HG03378 (cell line): Measurements from ENCODE around the gene PKHD1.

Experiments
- ATAC-seq: cut with Tn5 transposase; IDR thresholded peaks from one replicate; pipeline ENCODE4 v1.9.1; 2021; ENCODE audit warnings: mild to moderate bottlenecking, moderate library complexity; ENCODE audit not compliant: unreplicated experiment

The PKHD1 gene

DNA sequence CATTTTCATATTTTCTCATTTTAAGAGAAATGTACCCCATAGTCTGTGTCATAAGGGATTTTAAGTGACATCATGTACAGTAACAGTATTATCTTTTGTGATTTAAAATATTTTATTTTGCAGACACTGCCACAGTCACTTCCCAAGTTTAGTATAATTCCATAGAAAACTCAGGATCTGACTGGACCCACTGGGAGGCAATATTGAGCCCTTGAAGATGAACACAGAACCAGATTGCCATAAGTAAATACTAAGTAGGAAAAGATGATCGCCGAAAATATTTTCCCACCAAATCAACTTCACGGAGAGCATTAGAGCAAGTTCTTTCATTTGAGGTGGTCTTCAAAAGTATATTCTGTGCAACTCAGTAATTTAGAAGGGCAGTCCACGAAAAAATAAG lies 17.6 kb upstream of the PKHD1 start:
- ATAC-seq: no peak

DNA sequence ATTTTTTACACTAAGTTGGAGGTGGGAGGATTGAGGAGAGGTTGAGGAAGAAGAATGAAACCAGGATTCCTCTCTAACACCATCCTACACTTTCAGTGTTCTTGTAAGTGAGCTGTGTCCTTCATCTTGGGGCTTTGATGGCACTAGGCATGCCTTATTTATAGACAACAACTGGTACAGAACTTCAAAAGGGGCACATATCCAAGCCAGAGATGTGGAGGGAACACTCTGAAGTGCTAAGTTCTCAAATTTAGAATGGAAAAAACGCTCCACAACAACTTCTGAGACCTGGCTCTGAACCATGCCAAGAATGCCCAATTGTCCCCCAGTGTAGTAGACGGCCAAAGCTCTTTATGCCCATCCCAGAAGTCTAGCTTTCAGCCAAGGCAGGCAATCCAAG lies 16.2 kb upstream of the PKHD1 start:
- no peak for ATAC-seq

DNA sequence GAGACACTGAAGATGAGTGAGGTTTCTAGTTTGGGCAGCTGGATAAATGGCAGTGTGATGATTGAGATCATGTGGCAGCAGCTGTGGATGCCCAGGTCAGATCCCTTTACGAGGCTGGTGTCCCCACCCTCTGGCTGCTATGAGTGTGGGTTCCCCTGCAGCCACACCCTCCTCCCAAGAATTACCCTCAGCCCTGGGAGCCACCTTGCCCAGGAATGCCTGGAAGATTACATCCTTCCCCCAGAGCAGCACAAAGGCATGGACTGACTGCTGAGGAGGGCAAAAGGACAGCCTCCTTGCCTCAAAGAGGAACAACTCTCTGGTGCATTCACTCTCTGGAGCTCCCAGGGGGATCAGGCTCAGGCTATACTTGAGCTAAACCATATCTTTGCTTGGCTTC lies 15.0 kb upstream of the PKHD1 start:
- ATAC-seq: no peak

DNA sequence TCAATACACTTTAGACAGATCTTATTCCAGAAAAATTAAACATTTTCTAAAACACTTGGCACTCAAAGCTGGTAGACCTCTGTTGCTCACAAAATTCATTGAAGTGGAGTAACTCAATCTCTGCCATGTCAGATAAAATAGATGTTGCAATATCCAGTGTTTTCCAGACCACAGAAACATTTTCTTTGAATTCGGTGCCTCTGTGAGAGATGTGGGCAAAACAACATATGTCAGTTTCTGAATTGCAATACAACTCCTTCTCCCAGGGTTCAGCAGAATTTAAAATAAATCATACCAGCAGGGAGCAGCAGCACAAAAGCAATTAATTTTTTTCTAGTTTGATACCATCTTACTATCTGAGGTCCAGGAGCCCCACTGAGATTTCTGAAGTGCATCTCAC lies 11.3 kb upstream of the PKHD1 start:
- no peak for ATAC-seq

DNA sequence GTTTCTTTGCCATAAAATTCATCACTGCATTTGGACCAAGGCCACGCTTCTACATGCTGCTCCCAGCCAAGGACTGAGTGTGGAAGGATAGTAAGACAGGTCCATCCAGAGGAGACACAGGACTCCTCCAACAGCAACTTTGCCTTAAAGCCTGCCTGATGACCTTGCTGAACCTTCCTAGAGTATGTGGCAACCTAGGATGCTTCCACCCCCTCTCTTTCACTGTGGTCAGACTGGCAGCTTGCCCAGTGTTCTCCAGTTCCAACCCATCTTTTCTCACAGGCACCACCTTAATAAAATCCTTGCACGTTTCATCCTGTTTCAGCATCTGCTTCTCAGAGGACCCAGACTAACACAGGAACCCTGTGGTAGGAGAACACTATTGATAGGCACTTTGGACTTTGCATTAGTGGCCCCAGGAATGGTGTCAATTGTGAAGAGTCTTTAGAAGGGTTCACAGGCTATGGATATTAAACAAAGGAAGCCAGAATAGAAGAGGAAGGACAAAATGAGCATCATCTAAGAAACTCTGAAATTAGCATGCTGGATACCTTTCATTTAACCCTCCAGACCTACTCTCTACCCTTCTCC lies 2.4 kb upstream of the PKHD1 start:
- no peak for ATAC-seq

DNA sequence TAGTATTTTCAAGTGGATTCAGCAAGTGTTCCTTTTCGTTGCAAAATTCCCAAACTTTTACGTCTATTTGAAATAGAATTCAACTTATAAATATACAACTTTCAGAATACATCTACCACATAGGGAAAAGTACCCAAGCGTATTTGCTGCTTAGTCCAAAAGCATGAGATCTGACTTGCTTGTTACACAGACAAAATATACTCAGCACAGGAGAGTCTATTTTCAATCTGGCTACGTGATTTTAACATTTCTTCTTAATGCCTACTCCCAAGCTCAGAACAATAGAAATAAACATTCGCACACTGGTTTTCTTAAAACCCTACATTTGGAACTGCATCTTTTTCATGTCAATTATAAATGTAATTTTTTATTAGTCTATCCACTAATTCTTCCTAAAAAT lies 672 bp downstream of the PKHD1 start:
- no peak for ATAC-seq

DNA sequence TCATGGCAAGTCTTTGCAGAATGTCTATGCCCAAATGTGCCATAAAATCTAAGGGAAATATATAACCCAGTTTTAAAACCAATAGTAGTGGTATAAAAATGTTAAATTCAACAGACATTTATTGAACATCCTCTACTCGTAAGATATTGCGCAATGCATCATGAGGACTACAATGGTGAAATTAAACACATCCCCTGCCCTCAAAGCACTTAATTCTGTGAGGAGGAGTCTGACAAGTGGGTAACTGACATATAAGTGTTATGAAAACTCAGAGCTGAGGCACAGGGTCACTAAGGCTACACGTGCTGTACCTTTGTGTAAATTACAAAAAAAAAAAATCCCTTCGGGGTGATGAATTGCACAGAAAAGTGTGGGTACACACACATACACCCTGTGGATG lies 6.2 kb downstream of the PKHD1 start:
- no peak for ATAC-seq

DNA sequence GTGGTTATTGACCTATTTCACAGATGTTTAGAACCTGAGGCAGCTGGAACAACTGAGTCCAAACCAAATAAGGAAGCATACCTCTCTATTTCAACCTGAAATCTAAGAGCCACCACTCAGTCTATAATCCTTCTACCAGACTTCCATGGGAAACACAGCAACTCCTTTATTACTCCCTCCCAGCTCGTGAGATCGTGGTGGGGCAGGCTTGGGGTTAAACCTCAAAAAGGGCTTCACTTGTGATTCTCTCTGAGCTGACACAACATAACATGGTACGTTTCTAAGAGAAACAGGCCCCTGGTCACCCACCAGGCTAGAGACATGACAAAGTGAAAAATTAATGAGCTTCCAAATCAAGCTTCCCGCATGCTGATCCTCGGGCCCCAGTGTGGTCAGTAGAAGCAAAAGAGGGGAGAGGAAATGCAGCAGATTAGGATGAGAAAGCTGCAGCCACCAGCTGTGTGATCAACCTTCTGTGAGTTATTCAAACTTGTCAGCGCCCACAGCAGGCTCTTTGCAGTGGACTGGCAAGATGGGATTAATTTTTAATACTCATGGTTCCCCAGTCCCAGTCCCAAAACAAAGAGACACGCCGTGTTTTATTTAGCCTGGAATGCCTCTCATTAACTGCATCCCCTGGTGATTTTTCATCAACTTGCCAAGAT lies 9.3 kb downstream of the PKHD1 start:
- ATAC-seq: no peak

DNA sequence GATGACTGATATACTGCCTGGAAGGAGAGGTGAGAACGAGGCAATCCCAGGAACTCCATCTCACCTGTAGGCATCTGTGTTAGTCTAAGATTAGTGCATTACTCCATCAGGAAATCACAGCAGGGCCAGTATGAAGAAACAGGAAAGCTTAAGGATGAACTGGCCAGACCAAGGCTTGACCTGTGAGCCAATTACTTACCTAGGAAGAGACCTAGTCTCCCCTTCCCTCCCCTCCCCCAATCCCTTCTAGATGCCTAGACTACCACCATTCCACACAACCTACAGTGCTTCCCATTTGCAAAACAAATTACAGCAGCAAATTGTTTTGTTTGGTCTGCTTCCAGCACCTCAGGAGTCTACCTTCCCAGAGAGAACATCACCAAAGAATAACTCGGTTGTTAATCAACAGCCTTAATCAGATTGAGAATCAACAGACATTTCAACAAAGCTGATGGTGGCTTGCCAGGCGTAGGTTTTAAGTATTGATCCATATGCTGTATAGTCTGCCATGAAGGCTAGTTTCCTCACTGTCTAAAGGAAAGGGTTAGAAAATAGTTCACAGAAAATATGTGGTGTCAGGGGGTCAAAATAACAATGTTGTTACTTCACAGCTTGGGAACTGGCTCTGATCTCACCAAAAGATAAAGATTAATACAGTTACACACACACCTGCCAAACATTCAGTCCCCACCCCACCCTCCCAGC lies 10.1 kb downstream of the PKHD1 start:
- no peak for ATAC-seq

DNA sequence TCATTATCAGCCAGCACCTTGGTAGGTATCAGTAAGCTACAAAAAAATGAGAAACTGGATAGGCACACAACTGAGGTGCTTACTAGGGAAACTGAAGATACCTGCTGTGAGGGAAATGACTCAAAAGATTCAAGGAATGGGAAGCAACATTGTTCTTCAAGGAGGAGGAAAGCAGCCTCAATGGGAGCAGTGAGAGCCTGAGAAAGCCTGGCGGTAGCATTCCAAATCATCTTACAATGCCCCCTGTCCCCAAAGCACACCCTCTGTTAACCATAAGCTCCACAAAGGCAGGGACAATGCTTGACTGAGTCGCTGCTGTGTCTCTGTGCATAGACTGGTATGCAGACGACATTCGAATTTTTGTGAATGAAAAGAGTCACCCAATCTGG lies 10.6 kb downstream of the PKHD1 start:
- no peak for ATAC-seq

DNA sequence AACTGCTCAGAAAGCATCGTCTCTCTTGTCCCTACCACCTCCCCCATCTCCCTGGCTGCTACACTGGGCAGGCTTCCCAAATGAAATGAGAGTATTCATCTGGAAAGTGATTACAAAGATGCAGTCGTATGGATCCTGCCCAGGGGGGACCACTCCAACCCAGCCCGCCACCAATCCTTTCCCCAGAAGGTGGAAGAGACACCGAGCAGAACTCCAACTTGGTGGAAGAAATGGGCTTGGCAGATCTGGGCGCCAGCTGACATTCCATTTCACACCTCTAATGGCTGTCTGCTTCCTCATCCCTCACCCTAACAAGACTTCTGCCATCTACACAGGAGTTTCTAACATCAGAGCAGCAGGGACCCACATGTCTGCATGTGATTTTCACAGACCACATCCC lies 12.7 kb downstream of the PKHD1 start:
- ATAC-seq: no peak

DNA sequence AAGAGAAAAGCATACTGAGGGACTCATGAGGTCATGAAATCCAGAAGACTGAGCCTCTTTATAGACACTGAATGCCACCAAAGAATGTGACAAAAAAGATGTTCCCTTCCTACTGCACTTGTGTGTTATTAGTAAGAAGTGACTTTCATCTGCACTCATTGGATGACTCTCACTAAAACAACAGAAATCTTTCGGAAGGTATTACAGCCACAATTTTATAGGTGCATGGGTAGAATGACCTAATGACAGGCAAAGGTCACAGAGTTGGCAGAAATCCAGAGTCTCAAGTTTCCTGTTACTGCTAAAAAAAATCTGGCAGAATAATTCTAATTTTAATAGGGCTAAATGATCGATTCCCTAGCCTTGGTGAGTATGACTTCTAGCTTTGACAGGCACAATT lies 13.3 kb downstream of the PKHD1 start:
- ATAC-seq: no peak

DNA sequence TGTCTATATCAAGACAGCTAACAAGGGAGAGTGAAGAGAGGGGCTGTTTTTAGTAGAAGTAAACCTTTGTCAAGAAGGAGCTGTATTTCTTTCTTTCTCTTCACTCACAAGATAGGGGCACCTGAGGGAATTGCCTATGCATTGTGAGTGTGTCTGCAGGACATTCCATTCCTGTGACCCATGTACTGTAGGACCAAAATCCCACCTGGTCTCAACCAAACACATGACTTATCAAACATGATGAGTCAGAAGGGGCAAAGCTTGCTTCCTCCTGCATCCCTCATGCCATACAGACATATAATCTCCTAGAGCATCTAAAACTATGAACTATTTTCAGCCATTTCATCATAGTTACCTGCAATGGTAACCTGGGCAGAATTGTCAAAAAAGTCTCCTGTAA lies 21.8 kb downstream of the PKHD1 start:
- no peak for ATAC-seq

DNA sequence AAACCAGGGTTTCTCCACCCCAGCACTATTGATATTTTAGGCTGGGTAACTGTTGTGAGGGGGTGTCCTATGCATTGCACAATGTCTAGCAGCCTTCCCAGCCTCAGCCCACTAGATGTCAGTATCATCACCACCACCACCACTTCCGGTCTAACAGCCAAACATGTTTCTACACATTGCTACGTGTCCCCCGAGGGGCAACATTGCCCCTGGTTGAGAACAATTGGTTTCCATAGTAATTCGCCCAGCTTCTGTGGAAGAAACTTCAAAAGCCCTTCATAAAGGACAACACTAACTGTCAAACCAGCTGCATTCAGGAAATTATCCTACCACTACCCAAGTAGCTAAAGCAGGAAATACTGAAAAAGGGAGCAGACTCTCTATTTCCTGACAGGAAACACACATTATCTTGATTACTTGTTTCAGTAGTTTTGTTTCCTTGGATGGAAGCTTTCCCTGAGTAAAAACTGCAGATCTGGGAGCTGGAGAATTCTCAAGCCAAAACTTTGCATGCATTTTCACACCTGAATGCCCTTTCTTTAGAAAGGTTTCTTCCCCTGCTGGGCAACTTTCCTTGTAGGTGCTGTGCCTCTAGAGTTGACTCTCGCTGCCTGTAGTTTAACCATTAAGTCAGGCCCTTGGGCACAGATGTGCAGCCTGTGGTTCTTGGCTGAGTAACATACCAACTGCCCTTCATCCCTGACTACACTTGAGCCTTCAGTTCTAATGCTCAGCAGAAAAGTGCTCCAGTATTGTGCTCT lies 23.6 kb downstream of the PKHD1 start:
- ATAC-seq: peak; percentile 98

DNA sequence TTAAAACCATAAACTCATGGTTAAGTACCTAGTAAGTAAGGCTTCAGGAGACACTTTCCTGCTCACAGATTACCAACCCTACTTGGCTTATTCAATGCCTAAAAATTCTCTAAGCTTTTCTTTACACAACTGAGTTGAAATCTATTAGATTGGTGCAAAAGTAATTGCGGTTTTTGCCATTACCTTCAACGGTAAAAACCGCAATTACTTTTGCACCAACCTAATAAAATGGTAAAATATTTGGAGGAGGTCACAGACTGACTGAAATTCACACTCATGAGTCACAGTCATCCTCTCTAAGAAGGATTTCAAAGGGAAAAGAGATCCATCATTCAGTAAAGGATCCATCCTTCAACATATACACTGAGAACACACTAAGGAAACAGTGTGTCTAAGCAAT lies 25.9 kb downstream of the PKHD1 start:
- ATAC-seq: no peak

DNA sequence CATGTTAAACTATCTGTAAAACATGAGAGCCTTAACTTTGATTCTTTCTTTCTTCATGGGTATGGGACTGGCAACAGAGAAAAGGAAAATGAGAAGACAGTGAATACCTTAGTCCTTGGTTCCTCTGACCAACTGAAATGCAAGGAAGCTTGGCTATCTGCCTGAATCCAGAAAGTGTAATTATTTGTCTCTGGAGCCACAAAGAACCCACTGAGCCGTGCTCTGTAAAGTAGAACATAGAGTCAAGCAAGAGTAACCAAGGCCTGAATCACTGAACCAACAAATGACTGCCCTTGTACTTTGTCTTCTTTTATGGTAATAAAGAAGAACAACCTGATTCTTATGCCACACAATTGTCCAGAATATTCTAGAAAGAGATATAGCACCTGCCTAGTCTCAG lies 27.6 kb downstream of the PKHD1 start:
- no peak for ATAC-seq

DNA sequence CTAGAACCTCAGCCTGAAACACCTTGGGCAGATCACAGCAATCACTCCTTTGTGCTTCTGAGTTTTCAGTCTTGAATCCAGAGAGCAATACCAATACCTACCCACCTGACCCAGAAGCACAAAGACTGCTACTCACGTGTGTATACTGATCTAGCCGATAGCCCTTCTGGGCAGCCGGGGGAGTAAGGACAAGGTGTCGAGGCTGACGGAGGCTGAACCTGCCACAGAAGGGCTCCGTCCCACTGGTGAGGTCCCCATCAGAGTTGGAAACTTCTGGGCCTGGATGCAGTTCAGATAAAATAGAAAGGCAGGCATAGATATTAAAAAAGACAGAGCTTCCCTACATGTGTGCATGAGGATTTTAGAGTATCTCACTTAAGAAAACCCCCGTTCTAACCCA lies 32.0 kb downstream of the PKHD1 start:
- no peak for ATAC-seq

DNA sequence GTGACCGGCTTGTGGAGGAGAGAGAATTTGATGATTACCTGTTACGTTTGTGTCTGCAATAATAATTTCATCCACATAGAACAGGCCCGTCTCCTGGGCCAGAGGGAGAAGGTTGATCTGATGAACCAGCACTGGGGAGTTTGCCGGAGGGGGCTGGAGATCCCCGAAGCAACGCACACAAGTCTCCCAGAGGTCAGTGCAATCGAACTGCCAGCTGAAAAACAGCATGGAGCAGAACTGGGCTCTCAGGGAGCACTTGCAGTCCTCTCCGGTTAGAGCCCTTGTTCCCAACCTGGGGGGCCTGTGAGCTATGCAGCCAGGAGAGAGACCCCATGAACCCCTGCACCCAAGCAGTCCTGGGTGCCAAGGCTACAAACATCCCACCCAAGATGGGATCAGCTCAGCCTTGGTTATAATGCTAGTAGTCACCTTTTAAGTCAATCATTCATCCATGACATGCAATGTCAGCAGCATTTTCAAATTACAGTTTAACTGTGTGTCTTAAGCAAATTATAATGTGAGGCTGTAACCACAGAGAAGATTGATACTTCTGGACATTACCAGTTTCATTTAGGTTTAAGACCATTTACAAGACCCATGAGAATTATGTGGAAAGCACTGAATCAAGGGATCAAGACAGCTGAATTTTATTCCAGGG lies 34.2 kb downstream of the PKHD1 start:
- no peak for ATAC-seq

DNA sequence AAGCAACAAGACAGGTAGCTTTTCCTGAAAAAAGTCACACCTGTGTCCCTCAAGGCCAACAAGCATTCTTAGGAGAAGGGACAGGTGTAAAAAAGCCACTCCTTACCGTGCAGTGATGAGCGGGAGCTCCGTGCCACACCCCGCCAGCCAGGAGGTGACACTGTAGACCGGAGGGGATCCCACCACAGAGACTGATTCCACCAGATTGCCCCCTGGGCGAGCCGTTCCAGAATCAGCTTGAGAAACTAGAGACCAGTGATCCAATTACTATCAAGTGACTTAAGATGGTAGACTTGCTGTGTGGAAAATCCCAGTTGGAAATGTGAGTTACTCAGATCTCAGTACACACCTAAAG lies 37.4 kb downstream of the PKHD1 start:
- no peak for ATAC-seq

DNA sequence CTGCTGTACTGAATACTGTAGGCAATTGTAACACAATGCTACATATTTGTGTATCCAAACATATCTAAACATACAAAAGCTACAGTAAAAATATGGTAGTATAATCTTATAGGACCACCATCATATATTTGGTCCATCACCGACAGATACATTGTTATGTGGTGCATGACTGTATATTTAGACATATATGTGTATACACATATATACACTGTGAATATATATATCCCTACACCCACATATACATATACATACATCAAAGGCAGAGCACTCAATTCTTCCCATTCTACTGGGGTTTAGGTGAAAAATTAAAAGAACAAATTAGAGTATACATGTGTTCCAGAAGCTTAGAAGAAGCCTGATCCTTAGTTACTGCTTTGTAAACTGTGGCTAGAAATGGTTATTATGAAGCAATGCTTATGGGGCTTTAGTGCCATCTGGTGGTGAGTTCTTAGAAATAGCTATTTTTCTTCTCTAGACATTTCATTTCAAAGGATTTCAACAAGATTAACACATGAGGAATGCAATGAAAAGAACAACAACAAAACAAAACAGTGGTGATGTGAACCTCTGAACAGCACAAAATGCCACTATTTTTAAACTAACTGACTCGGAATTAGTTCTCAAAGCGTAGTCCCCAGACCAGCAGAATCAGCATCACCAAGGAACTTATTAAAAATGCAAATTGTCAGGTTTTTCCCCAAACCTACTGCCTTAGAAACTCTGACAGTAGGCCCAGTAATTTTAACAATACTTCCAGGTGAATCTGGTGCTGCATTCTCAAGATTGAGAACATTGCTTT lies 38.0 kb downstream of the PKHD1 start:
- ATAC-seq: peak; percentile 71

DNA sequence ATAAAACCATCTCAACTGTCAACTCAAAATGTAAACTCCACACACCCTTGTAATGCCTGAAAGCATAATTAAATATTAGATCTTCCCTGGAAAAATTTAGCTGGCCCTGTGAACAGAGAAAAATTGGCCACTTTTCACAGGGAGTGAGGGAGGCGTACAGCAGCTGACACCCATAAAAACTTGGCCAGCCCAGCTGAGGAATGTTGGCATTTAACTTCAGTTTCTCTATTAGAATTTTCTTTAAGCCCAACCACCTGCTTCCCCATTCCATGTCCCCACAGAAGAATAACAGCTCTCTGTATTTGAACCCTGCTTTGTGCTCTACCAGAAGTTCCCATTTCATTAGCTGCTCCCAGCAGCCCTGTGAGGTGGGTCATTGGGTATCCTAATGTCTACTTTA lies 41.0 kb downstream of the PKHD1 start:
- ATAC-seq: no peak
